BJ (cell line): ENCODE measurements around the gene PRKAB1. TPM values are rescaled to one million over a fixed set of nuclear protein-coding genes. Genes with fewer than 3 reads are reported as not detected.

Experiments
- CTCF ChIA-PET: fragments of 350-600 bp; formaldehyde crosslinking; extraction: SDS; loops from one replicate; lab custom pipeline; 2021; ENCODE audit warnings: antibody characterized with exemption, inconsistent platforms; lab: Yijun Ruan, JAX
- POLR2A ChIA-PET: fragments of 300-600 bp; sonication (Branson Sonifier 250); formaldehyde crosslinking; extraction: SDS; loops from one replicate; lab custom pipeline; 2021; ENCODE audit warnings: antibody characterized with exemption; lab: Charles Lee
- DNase-seq: peaks from one replicate; pipeline ENCODE4 v3.0.0-alpha.2; 2011; ENCODE audit warnings: low read depth
- H3K27me3 ChIP-seq: 2 replicates; pipeline ENCODE4 v1.6.0; 2011; ENCODE audit warnings: low read length; ENCODE audit not compliant: control insufficient read depth, insufficient read depth
- H3K36me3 ChIP-seq: 2 replicates; pipeline ENCODE4 v1.5.1; 2011; ENCODE audit warnings: low read length; ENCODE audit not compliant: control insufficient read depth, insufficient read depth
- H3K4me3 ChIP-seq: 2 replicates; pipeline ENCODE4 v1.5.1; 2011; ENCODE audit warnings: low read depth, mild to moderate bottlenecking, control low read depth, low read length
- polyA plus RNA-seq: library from polyadenylated mRNA; depleted of rRNA; stranded (reverse); fragments of >200 nt; gene quantifications from 2 replicates; pipeline ENCODE4 v1.2.3, GENCODE V29; 2011
- TF ChIP-seq, protein P1 (sequence below): IDR thresholded peaks from 2 replicates; pipeline ENCODE4 v1.5.1; 2011; ENCODE audit warnings: low read depth, mild to moderate bottlenecking, control low read depth, inconsistent platforms, low read length, moderate library complexity; ENCODE audit not compliant: insufficient read depth

Gene PRKAB1
- polyA plus RNA-seq, 1 experiment = 45.7 TPM

DNA sequence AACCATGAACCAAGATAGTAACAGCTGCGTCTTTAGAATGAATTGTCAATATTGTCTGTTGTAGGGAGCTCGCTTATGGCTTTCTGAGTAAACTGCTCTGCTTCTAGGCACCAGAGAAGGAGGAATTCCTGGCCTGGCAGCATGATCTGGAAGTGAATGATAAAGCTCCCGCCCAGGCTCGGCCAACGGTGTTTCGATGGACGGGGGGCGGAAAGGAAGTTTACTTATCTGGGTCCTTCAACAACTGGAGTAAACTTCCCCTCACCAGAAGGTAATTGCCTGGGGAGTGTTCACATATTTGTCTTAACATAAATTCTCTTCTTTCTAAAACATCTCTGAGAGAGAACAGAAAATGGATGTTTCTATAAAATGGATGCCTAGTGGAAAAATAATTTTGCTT is 4.3 kb downstream of the PRKAB1 start:
- Histone ChIP-seq H3K4me3 (no peak overlapping the region), H3K27me3 (no peaks in the 10 kb centered on the region), H3K36me3 (peaks cover 17% of the 10 kb centered on the region)
- POLR2A ChIA-PET = interaction anchor here (0.6 kb wide), 1 partner anchor 14 kb away, joined by 5 read pairs; no protein-coding TSS in a partner anchor
- TF ChIP-seq, protein P1, sequence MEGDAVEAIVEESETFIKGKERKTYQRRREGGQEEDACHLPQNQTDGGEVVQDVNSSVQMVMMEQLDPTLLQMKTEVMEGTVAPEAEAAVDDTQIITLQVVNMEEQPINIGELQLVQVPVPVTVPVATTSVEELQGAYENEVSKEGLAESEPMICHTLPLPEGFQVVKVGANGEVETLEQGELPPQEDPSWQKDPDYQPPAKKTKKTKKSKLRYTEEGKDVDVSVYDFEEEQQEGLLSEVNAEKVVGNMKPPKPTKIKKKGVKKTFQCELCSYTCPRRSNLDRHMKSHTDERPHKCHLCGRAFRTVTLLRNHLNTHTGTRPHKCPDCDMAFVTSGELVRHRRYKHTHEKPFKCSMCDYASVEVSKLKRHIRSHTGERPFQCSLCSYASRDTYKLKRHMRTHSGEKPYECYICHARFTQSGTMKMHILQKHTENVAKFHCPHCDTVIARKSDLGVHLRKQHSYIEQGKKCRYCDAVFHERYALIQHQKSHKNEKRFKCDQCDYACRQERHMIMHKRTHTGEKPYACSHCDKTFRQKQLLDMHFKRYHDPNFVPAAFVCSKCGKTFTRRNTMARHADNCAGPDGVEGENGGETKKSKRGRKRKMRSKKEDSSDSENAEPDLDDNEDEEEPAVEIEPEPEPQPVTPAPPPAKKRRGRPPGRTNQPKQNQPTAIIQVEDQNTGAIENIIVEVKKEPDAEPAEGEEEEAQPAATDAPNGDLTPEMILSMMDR = no peak
- no peak for DNase-seq
- CTCF ChIA-PET = interaction anchor here (1.1 kb wide), 1 partner anchor 9 kb away, joined by 3 read pairs; no protein-coding TSS in a partner anchor

DNA sequence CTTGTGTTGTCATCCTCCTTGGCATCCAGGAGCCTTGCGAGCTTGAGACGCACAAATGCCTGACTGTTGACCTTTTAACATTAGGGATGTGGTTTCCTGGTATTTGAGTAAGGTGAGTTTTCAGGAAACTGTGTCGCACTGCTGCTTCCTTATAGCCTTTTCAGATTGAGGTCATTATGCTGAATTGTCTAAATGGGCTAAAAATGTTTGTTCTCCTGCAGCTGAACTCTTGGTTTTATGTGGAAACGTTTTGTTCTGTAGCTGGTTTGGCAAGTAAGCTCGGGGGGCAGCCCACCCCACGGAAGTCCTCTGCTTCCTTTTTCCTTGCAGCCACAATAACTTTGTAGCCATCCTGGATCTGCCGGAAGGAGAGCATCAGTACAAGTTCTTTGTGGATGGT is 5.7 kb downstream of the PRKAB1 start:
- ChIA-PET CTCF (no interaction called here), POLR2A (no interaction called here)
- no peaks in the 10 kb centered on the region for H3K27me3 ChIP-seq
- DNase-seq = no peak
- no peak overlapping the region for H3K4me3 ChIP-seq
- H3K36me3 ChIP-seq = peaks cover 24% of the 10 kb centered on the region
- TF ChIP-seq, protein P1 = no peak

DNA sequence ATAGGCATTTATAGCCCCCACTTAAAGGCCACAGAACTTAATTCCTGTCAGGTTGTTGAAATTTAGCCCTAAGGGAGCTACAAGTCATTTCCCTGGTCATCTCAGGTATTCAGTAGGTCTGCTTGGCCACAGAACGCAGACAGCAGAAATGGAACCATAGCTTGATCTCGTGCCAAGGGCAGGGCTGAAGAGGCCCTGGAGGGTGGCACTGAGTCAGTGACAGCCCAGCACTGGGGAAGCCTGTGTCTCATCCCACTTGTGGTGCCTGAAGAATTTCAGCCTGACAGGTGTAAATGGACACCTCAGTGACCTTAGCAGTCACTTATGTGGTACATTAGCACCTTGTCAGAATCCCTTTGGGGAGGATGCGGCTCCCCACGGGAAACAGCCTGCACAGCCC is 6.6 kb downstream of the PRKAB1 start:
- ChIA-PET POLR2A (no interaction called here), CTCF (no interaction called here)
- H3K36me3 ChIP-seq = peaks cover 29% of the 10 kb centered on the region

DNA sequence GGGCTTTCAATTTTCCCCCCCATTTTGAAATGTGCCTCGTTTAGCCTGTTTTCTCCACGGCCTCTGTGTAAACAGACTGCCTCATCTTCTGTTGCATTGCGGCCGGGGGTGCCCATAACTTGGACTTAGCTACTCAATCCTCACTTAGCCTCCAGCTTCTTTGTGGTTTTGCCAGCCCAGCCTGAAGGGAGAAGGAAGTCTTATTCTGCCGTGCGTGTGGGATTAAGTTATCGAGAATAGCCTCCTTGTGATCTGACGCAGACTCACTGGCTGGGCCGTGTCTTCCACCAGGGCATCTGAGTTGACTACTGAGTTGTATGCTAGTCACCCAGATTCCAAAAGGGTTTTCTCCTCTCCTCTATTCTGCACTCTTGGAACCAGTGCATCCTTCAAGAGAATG is 8.1 kb downstream of the PRKAB1 start:
- DNase-seq = no peak
- no peak overlapping the region for H3K4me3 ChIP-seq
- POLR2A ChIA-PET = no interaction called here
- H3K36me3 ChIP-seq = peaks cover 36% of the 10 kb centered on the region
- H3K27me3 ChIP-seq = no peaks in the 10 kb centered on the region
- TF ChIP-seq, protein P1 = no peak
- CTCF ChIA-PET = interaction anchor here (0.9 kb wide), 2 partner anchors 104 to 105 kb away, joined by 3 to 4 read pairs; no protein-coding TSS in a partner anchor

More for the DNA sequence above, 6.6 kb downstream of the PRKAB1 start:
- Histone ChIP-seq H3K27me3 (no peaks in the 10 kb centered on the region), H3K4me3 (no peak overlapping the region)
- TF ChIP-seq, protein P1 = no peak
- no peak for DNase-seq

DNA sequence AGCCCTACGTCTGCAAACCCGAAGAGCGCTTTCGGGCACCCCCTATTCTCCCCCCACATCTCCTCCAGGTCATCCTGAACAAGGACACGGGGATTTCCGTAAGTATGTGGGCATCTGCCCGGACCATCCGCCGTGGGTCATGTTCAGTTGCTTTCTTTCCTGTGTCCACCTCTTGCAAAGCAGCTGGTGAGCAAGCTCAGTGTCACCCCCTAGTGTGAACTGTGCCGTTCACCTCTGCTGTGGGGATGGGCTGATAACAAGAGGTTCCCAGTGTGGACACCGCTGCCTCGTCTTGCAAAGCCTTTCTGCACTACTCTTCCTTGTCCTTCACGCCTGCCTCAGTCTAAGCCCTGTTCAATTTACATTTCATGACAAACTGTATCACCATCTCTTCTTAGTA is 8.6 kb downstream of the PRKAB1 start:
- Histone ChIP-seq H3K36me3 (peaks cover 36% of the 10 kb centered on the region), H3K4me3 (no peak overlapping the region), H3K27me3 (no peaks in the 10 kb centered on the region)
- TF ChIP-seq, protein P1 = no peak
- CTCF ChIA-PET = interaction anchor here (0.9 kb wide), 1 partner anchor 104 kb away, joined by 3 read pairs; no protein-coding TSS in a partner anchor
- POLR2A ChIA-PET = no interaction called here
- DNase-seq = no peak
